Measurements from ENCODE around the gene SRGAP2. TPM values are rescaled to one million over a fixed set of nuclear protein-coding genes. Genes with fewer than 3 reads are reported as not detected.

Gene SRGAP2
- total RNA-seq: 37.2 and 40.3 TPM in 2 replicates

GRCh38 chr1:206203364-206204158, at the start of gene SRGAP2:
TSS of gene SRGAP2 (plus strand) at chr1:206203541. CDS start at chr1:206205971, 2,430 bp downstream.

DNA sequence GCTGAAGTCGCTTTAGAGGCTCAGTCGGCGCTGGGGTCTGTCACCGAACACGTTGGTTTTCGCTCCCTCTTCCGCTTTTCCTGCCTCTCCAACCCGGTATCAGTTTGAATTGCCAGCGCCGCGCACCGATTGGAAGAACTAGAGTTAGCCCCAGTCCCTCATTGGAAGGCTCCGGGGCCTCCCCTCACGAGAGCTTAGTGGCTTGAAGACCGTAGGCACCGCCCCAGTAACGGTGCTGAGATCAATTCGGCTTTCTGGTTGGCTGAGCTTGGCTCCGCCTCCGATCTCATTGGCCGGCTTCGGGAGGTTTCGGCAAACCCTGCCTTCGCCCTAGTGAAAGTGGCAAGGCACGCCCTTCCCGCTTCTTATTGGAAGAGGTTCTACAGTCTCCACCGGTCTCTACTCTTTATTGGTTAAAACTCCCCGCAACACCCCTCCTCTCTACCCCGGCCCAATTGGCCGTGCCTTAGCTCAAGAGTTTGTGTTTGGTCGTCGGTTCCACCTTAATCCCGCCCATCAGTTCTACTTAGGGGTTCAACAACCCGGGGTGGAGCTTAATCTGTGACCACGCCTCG, 465 bp upstream of the SRGAP2 start, which contains the start of gene FAM72A:
Gene FAM72A, minus strand, starts transcription at position 51 of the 575 bp plus-strand sequence. CDS start 814 bp downstream, outside the sequence.

Other genes starting within 250 kb of the SRGAP2 start
- gene RAB7B, start 200.1 kb upstream of the SRGAP2 start, total RNA-seq: 3.2 and 3.4 TPM in 2 replicates
- not detected in 2 replicates for gene CTSE, start 179.6 kb upstream of the SRGAP2 start, total RNA-seq
- gene RHEX, start 150.4 kb upstream of the SRGAP2 start, total RNA-seq: not detected in 2 replicates
- not detected in 2 replicates for gene AVPR1B, start 86.2 kb upstream of the SRGAP2 start, total RNA-seq
- gene FAM72A, start 702 bp upstream of the SRGAP2 start, total RNA-seq: 6.7 and 10.3 TPM in 2 replicates

Data from bronchus fibroblast of lung (primary cell).